ENCODE data around the gene SLC2A14.
"Not testable (repeated sequence)": the region's sequence is repeated elsewhere in the genome, so short reads cannot be mapped to it uniquely, and the experiment has no call there.

SLC2A14 gene

GRCh38 chr12:7801460-7801859, 71.3 kb downstream of the SLC2A14 start:
- Histone ChIP-seq H3K9me3 (ENCODE audit: severe bottlenecking) (no peaks in the 10 kb centered on the region), H3K36me3 (ENCODE audit: low read depth) (no peaks in the 10 kb centered on the region), H3K27ac (ENCODE audit: poor library complexity, severe bottlenecking) (no peak overlapping the region), H3K4me1 (ENCODE audit: insufficient read depth, poor library complexity, severe bottlenecking) (no peaks in the 10 kb centered on the region), H3K27me3 (ENCODE audit: insufficient read depth, poor library complexity, severe bottlenecking) (no peaks in the 10 kb centered on the region), H3K4me3 (ENCODE audit: severe bottlenecking) (no peak overlapping the region)
- TF ChIP-seq CTCF (IDR thresholded peaks at IDR 0.05; ENCODE audit: poor library complexity, severe bottlenecking): no peak
- no peak for DNase-seq (ENCODE audit: low spot score)
- ATAC-seq (ENCODE audit: low read depth): no peak

GRCh38 chr12:7798750-7799308, 73.9 kb downstream of the SLC2A14 start:
- H3K27me3 ChIP-seq (ENCODE audit: insufficient read depth, poor library complexity, severe bottlenecking); H3K4me1 ChIP-seq (ENCODE audit: insufficient read depth, poor library complexity, severe bottlenecking); DNase-seq (ENCODE audit: low spot score); ATAC-seq (ENCODE audit: low read depth); H3K36me3 ChIP-seq (ENCODE audit: low read depth); H3K4me3 ChIP-seq (ENCODE audit: severe bottlenecking); H3K9me3 ChIP-seq (ENCODE audit: severe bottlenecking); H3K27ac ChIP-seq (ENCODE audit: poor library complexity, severe bottlenecking): not testable (repeated sequence)

DNA sequence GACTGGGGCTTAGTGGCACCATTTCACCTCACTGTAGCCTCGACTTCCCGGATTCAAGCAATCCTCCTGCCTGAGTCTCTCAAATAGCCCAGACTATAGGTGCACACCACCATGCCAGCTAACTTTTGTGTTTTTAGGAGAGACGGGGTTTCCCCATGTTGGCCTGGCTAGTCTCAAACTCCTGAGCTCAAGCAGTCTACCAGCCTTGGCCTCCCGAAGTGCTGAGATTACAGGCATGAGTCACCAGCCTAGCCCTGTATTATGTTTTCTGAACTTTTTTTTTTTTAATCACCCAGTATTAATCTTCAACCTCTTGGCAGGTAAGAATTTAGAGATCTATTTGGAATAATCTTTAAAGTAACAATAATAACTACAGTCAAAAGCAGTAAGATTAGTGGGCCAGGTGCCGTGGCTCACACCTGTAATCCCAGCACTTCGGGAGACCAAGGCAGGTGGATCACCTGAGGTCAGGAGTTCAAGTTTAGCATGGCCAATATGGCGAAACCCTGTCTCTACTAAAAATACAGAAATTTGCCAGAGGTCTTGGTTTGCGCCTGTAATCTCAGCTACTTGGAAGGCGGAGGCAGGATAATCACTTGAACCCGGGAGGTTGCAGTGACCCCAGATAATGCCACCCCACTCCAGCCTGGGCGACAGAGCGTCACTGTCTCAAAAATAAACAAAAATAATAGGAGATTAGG, 74.9 kb downstream of the SLC2A14 start:
- no peaks in the 10 kb centered on the region for H3K9me3 ChIP-seq (ENCODE audit: severe bottlenecking)
- H3K36me3 ChIP-seq (ENCODE audit: low read depth): no peaks in the 10 kb centered on the region
- H3K4me1 ChIP-seq (ENCODE audit: insufficient read depth, poor library complexity, severe bottlenecking): no peaks in the 10 kb centered on the region
- ATAC-seq (ENCODE audit: low read depth) (no peak), DNase-seq (ENCODE audit: low spot score) (no peak)
- no peak overlapping the region for H3K4me3 ChIP-seq (ENCODE audit: severe bottlenecking)
- H3K27ac ChIP-seq (ENCODE audit: poor library complexity, severe bottlenecking): no peak overlapping the region
- no peaks in the 10 kb centered on the region for H3K27me3 ChIP-seq (ENCODE audit: insufficient read depth, poor library complexity, severe bottlenecking)
- TF ChIP-seq CTCF (IDR thresholded peaks at IDR 0.05; ENCODE audit: poor library complexity, severe bottlenecking): no peak

- H3K27me3 ChIP-seq (ENCODE audit: insufficient read depth, poor library complexity, severe bottlenecking); H3K27ac ChIP-seq (ENCODE audit: poor library complexity, severe bottlenecking); H3K4me3 ChIP-seq (ENCODE audit: severe bottlenecking); H3K4me1 ChIP-seq (ENCODE audit: insufficient read depth, poor library complexity, severe bottlenecking); H3K36me3 ChIP-seq (ENCODE audit: low read depth); ATAC-seq (ENCODE audit: low read depth); DNase-seq (ENCODE audit: low spot score); H3K9me3 ChIP-seq (ENCODE audit: severe bottlenecking): not testable (repeated sequence)
Observed at GRCh38 chr12:7797269-7797668, 75.4 kb downstream of the SLC2A14 start.

DNA sequence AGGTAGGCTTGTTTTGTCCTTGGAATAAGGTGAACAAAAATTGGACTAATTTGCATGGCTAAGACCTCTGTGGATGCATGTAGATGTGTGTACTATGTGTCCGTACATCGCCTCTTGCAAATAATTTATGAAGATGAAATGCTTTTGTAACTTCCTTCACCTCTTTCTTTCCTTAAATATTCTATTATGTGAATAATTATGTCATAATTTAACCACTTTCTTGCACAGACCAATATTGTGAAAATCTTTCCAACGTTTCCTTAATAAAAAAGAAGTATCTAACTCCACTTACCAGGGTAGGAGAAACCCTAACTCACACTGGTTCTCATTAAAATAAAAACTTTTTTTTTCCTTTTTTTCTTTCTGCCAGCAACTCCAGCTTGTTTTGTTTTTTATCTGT, 79.5 kb downstream of the SLC2A14 start:
- ATAC-seq (ENCODE audit: low read depth): no peak
- no peak for DNase-seq (ENCODE audit: low spot score)
- TF ChIP-seq CTCF (IDR thresholded peaks at IDR 0.05; ENCODE audit: poor library complexity, severe bottlenecking): no peak

GRCh38 chr12:7788884-7789528, 83.7 kb downstream of the SLC2A14 start, which contains the start of gene NANOG:
Gene NANOG (plus strand): TSS chr12:7789402. CDS start chr12:7789615, 213 bp downstream.
- not testable (repeated sequence) for H3K9me3 ChIP-seq (ENCODE audit: severe bottlenecking); H3K4me3 ChIP-seq (ENCODE audit: severe bottlenecking); H3K36me3 ChIP-seq (ENCODE audit: low read depth); H3K27me3 ChIP-seq (ENCODE audit: insufficient read depth, poor library complexity, severe bottlenecking); H3K27ac ChIP-seq (ENCODE audit: poor library complexity, severe bottlenecking); DNase-seq (ENCODE audit: low spot score); H3K4me1 ChIP-seq (ENCODE audit: insufficient read depth, poor library complexity, severe bottlenecking); ATAC-seq (ENCODE audit: low read depth)

More for the DNA sequence above, 79.5 kb downstream of the SLC2A14 start:
- no peaks in the 10 kb centered on the region for H3K36me3 ChIP-seq (ENCODE audit: low read depth)
- H3K27ac ChIP-seq (ENCODE audit: poor library complexity, severe bottlenecking): no peak overlapping the region
- no peak overlapping the region for H3K4me3 ChIP-seq (ENCODE audit: severe bottlenecking)
- no peaks in the 10 kb centered on the region for H3K4me1 ChIP-seq (ENCODE audit: insufficient read depth, poor library complexity, severe bottlenecking)
- no peaks in the 10 kb centered on the region for H3K9me3 ChIP-seq (ENCODE audit: severe bottlenecking)
- H3K27me3 ChIP-seq (ENCODE audit: insufficient read depth, poor library complexity, severe bottlenecking): no peaks in the 10 kb centered on the region

All from RWPE2 (cell line).